GM18498 (cell line): ENCODE measurements around the gene USH1C.

Experiments used
- ATAC-seq: cut with Tn5 transposase; IDR thresholded peaks from one replicate; pipeline ENCODE4 v1.9.1; 2021; ENCODE audit warnings: mild to moderate bottlenecking, moderate library complexity; ENCODE audit not compliant: unreplicated experiment

The USH1C gene

DNA sequence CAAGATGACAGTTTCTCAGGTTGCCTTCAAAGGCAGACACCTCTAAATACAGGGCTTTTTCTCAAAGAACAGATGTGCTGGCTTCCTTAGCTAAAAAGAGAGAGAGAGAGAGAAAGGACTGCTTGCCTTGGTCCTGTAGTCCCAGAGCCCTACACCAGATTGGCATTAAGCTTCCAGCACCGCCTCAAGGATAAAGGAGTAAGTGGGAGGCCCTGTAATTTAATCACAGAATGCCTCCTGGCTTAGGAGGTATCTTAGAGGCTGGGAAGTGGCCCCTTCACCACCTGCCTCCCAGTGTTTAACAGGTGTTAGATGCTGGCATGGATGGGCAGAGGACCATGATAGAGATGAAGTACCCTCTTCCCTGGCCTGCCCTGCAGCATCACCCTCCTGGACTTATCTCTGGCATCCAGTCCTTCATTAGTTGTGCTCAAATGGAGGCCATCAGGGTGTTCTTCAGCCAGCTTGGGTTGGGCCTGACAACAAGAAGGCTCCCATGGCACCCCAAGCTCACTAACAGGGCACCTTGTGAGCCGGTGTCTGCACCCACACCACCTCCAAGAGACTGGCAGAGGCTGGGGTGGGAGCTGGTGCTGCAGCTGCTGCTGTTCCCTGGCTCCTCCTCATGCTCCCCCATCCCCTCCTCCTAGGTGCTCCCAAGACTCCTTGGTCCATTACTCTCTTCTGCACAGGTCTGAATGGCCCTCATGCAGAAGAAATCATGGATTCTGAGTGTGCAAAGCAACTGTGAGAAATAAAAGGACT, 100.1 kb downstream of the USH1C start:
- no peak for ATAC-seq
